ENCODE data around the gene ID1.
"Not testable (repeated sequence)": the region's sequence is repeated elsewhere in the genome, so short reads cannot be mapped to it uniquely, and the experiment has no call there.

ID1 gene

DNA sequence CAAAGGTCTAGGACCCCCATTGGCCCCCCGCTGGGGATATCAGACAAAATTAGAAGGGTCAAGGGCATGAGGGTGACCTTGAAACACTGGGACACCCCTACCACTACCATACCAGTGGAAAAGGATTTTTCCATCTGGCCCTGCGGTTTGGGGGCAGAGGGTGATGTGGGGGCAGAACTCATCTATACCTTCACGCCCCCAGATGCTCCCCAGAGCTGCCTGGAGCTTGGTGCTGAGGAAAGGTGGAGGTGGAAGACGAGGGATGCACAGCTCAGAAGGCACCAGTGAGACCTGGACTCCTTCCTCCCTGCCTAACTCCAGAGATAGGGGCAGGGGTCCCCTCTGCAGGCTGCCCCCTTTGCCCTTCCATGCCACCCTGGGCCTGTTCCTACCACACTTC lies 33.7 kb downstream of the ID1 start:
- DNase-seq = no peak

DNA sequence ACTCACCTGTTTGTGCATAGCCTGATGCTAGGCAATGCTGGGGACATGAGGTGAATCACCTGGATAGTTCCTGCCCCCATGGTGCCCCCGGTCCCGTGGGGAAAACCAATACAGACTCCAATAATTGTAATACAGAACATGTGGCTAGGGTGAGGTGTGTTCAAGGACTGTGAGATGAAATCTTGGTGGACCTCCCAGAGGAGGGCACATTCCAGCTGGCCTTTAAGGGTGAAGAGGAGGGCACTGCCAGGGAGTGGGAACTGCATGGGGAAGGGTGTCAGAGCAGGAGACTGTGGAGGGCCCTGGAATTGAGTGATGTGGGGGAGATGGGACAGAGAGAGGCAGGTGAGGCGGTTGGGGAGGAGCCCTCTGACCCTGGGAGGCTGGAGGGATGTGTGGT lies 35.2 kb downstream of the ID1 start:
- no peak for DNase-seq

DNA sequence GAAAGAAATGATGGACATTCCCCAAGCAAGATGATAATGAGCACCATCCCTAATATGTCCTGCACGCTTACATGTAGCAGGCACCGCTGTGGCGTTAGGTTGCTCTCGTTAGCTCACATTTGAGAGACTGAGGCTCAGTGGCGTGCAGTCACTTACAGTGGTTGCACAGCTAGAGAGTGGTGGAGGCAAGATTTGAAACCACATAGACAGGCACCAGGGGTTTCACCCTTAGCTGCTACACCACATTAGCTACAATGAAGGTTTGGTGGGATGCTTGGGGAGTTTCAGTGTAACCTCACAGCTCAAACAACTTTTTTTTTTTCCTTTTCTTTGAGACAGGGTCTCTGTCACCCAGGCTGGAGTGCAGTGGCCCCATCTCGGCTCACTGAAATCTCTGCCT lies 36.3 kb downstream of the ID1 start:
- no peak for DNase-seq

DNA sequence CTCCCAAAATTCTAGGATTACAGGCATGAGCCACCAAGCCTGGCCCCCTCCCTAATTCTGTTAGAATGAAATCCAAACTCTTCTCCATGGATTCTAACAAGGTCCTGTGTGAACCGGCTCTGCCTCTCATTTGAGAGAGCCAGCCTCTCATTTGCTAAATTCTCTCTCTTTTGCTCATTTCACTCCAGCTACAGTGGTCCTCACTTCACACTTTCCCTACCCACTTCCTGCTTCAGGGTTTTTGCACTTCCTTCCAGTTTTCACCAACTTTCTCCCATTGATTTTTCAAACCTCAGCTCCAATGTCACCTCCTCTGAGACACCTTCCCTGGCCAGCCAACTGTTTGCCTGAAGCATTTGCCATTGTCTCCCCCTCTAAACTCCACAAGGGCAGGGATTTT lies 37.7 kb downstream of the ID1 start:
- DNase-seq = no peak

DNA sequence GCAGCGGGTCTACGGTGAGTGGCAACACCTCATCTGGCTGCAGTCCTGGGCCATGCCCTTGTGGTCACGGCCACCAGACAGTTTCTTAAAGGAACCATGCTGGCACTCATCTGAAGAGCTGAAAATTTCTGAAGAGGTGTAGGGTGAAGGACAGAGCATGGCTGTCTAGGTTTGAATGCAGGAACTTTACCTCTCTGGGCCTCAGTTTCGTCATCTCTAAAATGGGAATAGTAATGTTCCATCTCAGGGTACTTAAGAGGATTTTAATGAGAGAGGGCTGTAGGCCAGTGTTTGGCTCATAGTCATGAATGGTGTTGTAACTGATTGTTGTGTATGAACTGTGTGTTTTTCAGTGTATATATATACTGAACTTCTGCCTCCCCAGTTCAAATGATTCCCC lies 38.4 kb downstream of the ID1 start:
- DNase-seq = no peak

DNA sequence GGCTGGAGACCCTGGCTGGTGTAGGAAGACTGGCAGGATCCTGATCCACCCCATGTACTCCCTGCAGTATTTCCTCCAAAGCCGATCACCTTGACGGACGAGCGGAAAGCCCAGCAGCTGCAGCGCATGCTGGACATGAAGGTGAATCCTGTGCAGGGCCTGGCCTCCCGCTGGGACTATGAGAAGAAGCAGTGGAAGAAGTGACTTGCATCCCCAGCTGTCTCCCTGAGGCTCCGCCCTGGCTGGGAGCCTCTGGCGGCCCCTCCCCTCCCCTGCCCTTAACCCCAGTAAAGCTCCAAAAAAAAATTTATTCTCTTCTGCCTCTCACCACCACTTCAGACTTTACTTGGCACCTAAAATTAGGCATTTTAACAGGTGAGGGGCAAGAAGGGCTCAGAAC lies 39.6 kb downstream of the ID1 start:
- DNase-seq = no peak

DNA sequence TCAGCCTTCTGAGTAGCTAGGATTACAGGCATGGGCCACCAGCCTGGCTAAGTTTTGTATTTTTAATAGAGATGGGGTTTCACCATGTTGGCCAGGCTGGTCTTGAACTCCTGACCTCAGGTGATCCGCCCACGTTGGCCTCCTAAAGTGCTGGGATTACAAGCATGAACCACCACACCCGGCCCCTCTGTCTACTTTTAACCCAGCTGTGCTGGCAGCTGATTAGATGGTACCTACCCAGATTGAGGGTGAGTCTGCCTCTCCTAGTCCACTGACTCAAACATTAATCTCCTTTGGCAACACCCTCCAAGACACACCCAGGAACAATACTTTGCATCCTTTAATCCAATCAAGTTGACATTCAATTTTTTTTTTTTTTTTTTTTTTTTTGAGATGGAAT lies 43.0 kb downstream of the ID1 start:
- DNase-seq = not testable (repeated sequence)

DNA sequence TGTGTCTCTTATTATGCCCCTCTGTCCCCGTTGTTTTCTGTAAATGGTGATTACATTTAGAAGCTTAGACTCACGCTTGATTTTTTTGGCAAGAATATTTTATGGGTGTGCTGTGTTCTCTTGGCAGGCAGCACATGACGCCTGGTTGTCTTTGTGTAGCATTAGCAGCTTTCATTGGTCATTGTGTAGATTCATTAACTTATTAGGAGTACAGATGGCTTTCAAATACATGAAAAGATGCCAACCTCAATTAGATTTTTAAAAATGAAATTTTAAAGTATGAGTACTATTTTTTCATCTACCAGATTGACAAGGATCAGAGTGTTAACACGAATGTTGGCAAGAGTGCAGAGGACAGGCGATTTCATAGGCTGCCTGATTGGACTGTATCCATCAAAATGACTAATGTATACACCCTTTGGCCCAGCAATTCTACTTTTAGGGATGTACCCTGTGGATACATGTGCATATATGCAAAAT lies 47.9 kb downstream of the ID1 start:
- DNase-seq = no peak

DNA sequence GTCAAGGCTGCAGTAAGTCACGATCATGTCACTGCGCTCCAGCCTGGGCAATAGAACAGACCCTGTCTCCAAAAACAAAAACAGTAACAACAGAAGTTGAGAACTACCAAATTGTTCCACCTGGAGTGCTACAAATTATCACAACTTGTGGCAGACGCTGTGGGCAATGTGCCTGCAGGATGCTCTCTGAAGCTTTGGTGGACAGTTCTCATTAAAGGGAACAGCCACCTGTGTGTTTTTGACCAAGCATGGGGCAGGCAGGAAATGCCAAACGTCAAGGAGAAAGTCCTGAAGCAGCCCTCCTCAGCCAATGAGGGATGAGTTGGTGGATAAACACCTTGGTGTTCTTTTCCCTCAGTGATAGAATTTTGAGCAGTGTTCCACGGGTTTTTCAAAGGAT lies 48.5 kb downstream of the ID1 start:
- no peak for DNase-seq

DNA sequence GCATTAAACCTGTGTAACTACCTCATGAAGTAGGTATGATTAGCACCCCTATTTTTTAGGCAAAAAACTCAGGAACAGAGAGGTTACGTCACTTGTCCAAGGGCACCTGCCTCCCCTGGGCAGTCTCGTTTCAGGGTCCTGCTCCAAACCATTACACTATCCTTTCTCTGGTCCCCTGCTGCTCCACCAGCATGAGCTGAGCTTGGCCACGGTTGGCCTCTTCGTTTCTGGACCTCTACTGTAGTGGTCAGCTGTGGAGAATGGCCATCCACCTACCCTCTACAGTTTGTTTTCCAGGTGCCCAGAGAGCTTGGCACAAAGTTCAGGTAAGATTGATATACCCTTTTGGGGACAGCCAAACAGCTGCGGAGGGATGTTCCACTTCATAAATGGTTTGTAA lies 49.4 kb downstream of the ID1 start:
- DNase-seq = no peak
